Stomach (tissue), 9 donors: ENCODE data around the gene TNRC6C. TPM values are rescaled to one million over a fixed set of nuclear protein-coding genes. Genes with fewer than 3 reads are reported as not detected.

Source experiments
- DNase-seq, 2 donors: peaks; one replicate each; pipeline versions ENCODE4 v3.0.0 to v3.0.0-alpha.2; 2013 to 2019
- H3K27ac ChIP-seq, 5 donors: fragments of 200-600 bp in 4 of 5; sonication (generic) in 4 of 5; one replicate each; pipeline ENCODE4 v1.5.1; 2013 to 2019; ENCODE audit warnings: mild to moderate bottlenecking in 1 of 5, moderate library complexity in 1 of 5
- H3K27me3 ChIP-seq, 3 donors: fragments of 200-600 bp; sonication (generic); one replicate each; pipeline ENCODE4 v1.5.1; 2017 to 2019; ENCODE audit warnings: mixed run types in 1 of 3
- H3K36me3 ChIP-seq, 4 donors: fragments of 200-600 bp; sonication (generic); 1 replicate in 3 of 4; 2 replicates in 1 of 4; pipeline ENCODE4 v1.5.1; 2016 to 2019
- H3K4me1 ChIP-seq, 4 donors: fragments of 200-600 bp; sonication (generic); one replicate each; pipeline ENCODE4 v1.5.1; 2016 to 2019
- H3K4me3 ChIP-seq, 4 donors: fragments of 200-600 bp; sonication (generic) in 3 of 4; one replicate each; pipeline ENCODE4 v1.5.1; 2016 to 2019; ENCODE audit warnings: mild to moderate bottlenecking in 1 of 4
- H3K9me3 ChIP-seq, 4 donors: fragments of 200-600 bp; sonication (generic); one replicate each; pipeline ENCODE4 v1.5.1; 2016 to 2019
- CTCF ChIP-seq, 7 experiments: fragments of 450-650 bp in 4 of 7; fragments of 200-600 bp in 3 of 7; sonication (generic) in 3 of 7; IDR thresholded peaks; one replicate each; pipeline ENCODE4 v1.5.1; 2016 to 2019; ENCODE audit warnings: antibody characterized with exemption in 7 of 7, control low read depth in 2 of 7, mild to moderate bottlenecking in 1 of 7
- EP300 ChIP-seq: sonication (generic); formaldehyde crosslinking; IDR thresholded peaks from one replicate; pipeline ENCODE4 v1.6.1; 2017; ENCODE audit warnings: antibody characterized with exemption
- POLR2A ChIP-seq, 4 donors: fragments of 450-650 bp; IDR thresholded peaks; one replicate each; pipeline ENCODE4 v1.6.1; 2016; ENCODE audit warnings: antibody characterized with exemption in 4 of 4, control low read depth in 2 of 4, mild to moderate bottlenecking in 1 of 4, moderate library complexity in 1 of 4
- POLR2AphosphoS5 ChIP-seq, 3 donors: sonication (generic); formaldehyde crosslinking; IDR thresholded peaks; one replicate each; pipeline ENCODE4 v1.6.1; 2016; ENCODE audit warnings: antibody characterized with exemption in 3 of 3
- WGBS, 5 donors: extraction: QIAGEN DNeasy Blood & Tissue Kit in 3 of 5; methylation state at CpG; one replicate each; pipeline versions ENCODE4 v1.1.5 to v1.1.7; 2013 to 2018; 5-methylcytosine and 5-hydroxymethylcytosine counted together
- intact Hi-C: fragments of 100-400 bp; cut with DNase I; formaldehyde crosslinking; loops from one replicate; pipeline ENCODE4 v1.15.1; 2023; ENCODE audit warnings: low total_unique reads
- polyA plus RNA-seq, 3 donors: library from polyadenylated mRNA; stranded (reverse); fragments of 200-250 nt; gene quantifications; one replicate each; pipeline ENCODE4 v1.2.3, GENCODE V29; 2013
- total RNA-seq, 5 donors: library from RNA; depleted of rRNA; stranded (reverse); fragments of >200 nt; gene quantifications; one replicate each; pipeline versions ENCODE4 v1.1.0 to v1.2.3, GENCODE V29; 2014 to 2016
- donor health status: healthy with polysubstance abuse.
- donor health status: Bipolar disorder and iron deficiency.
- donor health status: healthy.

TNRC6C gene
- total and polyA plus RNA-seq, 8 donors, result 0.92 to 64.8 (median 9.6) TPM

DNA sequence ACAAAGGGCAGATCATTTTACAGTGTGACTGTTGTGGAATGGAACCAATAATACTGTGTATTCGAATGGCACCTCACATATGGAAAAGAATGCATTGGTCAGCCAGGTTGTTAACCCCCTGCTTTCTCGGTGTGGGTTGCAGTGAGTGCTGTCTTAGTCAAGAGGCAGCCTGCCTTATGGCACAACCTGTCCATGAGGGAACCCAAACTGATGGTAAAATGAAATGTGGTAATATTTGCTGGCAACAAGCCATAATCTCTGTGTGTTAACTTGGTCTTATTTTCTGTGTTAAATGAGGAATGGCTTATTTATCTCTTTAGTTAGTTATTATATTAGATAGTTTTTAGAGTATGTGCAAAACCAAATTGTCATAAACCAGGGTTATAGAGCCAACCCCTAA, 88.4 kb downstream of the TNRC6C start:
- no peak overlapping the region for H3K4me3 ChIP-seq
- H3K36me3 ChIP-seq, result peaks cover 21 to 39% (median 33%) of the 10 kb centered on the region in 4 donors
- DNase-seq, result no peak
- H3K4me1 ChIP-seq, result peaks cover 0 to 11% (median 2%) of the 10 kb centered on the region in 4 donors
- no peaks in the 10 kb centered on the region for H3K9me3 ChIP-seq
- H3K27me3 ChIP-seq, result no peaks in the 10 kb centered on the region
- TF ChIP-seq CTCF (IDR thresholded peaks at IDR 0.05), result no peak
- TF ChIP-seq POLR2AphosphoS5 (IDR thresholded peaks at IDR 0.05), result no peak
- TF ChIP-seq EP300, result no peak
- no peak for TF ChIP-seq POLR2A (IDR thresholded peaks at IDR 0.05)
- WGBS, 5 donors, result 79 to 89% (median 85%) methylated on average over 2 of the region's 2 CpGs
- H3K27ac ChIP-seq, result no peak overlapping the region
- intact Hi-C loops, result no loop called here

DNA sequence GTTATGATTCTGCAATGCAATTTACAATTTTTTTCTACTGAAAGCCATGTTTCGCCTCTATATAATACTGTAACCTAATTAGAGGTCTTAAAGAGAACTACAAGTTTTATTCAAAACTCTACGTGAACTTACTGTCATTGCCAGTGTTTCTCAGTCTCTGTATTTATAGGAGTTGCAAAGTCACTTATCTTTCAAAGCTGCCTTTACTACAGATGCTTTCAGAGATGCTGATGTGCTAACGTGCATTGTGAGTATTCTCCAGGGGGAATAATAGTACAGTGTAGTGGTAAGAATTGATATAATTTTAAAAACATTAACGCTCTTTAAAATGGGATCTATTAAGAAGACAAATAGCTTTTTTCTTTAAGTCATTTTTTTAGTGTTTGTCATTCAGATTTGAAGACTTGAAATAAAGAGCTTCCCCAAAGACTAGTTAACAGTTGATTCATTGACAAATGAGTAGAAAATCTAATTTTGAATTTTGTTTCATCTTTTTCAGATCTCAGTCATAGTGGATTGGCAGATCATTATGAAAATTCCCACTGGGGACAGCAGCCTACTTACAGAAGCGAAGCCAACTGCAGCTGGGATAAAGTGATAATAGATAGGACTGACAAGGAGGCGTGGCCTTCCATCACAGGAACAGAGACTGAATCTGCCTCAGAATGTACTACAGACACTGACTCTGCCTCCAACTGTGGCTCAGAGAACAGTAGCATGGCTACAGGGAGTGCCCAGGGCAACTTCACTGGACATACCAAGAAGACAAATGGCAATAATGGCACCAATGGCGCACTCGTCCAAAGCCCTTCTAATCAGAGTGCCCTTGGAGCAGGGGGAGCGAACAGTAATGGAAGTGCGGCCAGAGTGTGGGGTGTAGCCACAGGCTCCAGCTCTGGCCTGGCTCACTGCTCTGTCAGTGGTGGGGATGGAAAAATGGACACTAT, 90.1 kb downstream of the TNRC6C start:
- intact Hi-C loops, result no loop called here
- 93 to 99% (median 97%) methylated on average over 10 of the region's 10 CpGs for WGBS, 5 donors
- TF ChIP-seq POLR2AphosphoS5 (IDR thresholded peaks at IDR 0.05) (no peak), CTCF (IDR thresholded peaks at IDR 0.05) (no peak), POLR2A (IDR thresholded peaks at IDR 0.05) (no peak), EP300 (no peak)

GRCh38 chr17:78049609-78050008, 91.1 kb downstream of the TNRC6C start:
- no peak for TF ChIP-seq POLR2AphosphoS5 (IDR thresholded peaks at IDR 0.05)
- TF ChIP-seq EP300, result no peak
- TF ChIP-seq CTCF (IDR thresholded peaks at IDR 0.05), result no peak
- WGBS, 5 donors, result 94 to 100% (median 96%) methylated on average over 2 of the region's 2 CpGs
- intact Hi-C loops, result no loop called here

More for the DNA sequence above, 90.1 kb downstream of the TNRC6C start:
- Histone ChIP-seq H3K27me3 (no peaks in the 10 kb centered on the region), H3K36me3 (peaks cover 21 to 46% (median 44%) of the 10 kb centered on the region in 4 donors), H3K4me1 (peaks cover 0 to 6% (median 0%) of the 10 kb centered on the region in 4 donors), H3K27ac (no peak overlapping the region), H3K4me3 (no peak overlapping the region), H3K9me3 (no peaks in the 10 kb centered on the region)
- DNase-seq, result no peak

GRCh38 chr17:78051186-78051972, 92.9 kb downstream of the TNRC6C start:
- no peak for DNase-seq
- Histone ChIP-seq H3K36me3 (peaks cover 26 to 68% (median 61%) of the 10 kb centered on the region in 4 donors), H3K27me3 (no peaks in the 10 kb centered on the region), H3K4me3 (no peak overlapping the region), H3K27ac (no peak overlapping the region), H3K4me1 (peaks cover 0 to 6% (median 0%) of the 10 kb centered on the region in 4 donors), H3K9me3 (no peaks in the 10 kb centered on the region)
- WGBS, 5 donors, result 90 to 97% (median 93%) methylated on average over 19 of the region's 19 CpGs
- TF ChIP-seq POLR2A (IDR thresholded peaks at IDR 0.05), result no peak
- TF ChIP-seq POLR2AphosphoS5 (IDR thresholded peaks at IDR 0.05), result no peak
- no peak for TF ChIP-seq CTCF (IDR thresholded peaks at IDR 0.05)
- TF ChIP-seq EP300, result no peak
- intact Hi-C loops, result no loop called here

More at GRCh38 chr17:78049609-78050008, 91.1 kb downstream of the TNRC6C start:
- Histone ChIP-seq H3K9me3 (no peaks in the 10 kb centered on the region), H3K27me3 (no peaks in the 10 kb centered on the region), H3K4me3 (no peak overlapping the region), H3K4me1 (peaks cover 0 to 6% (median 0%) of the 10 kb centered on the region in 4 donors), H3K36me3 (peaks cover 26 to 56% (median 53%) of the 10 kb centered on the region in 4 donors), H3K27ac (no peak overlapping the region)
- DNase-seq, result no peak
